Activated CD4-positive, CD25-positive, alpha-beta regulatory T cell treated with anti-CD3 and anti-CD28 coated beads, Interleukin-2, amount 50 U/mL, for 24 hours (primary cell): ENCODE results near the gene FUNDC2.

Experiments
- ATAC-seq, 2 donors: fragments of 150-1000 bp; cut with Tn5 transposase; one replicate each; pipeline ENCODE4 v1.10.0; 2021; ENCODE audit warnings: mild to moderate bottlenecking in 1 of 2, moderate library complexity in 1 of 2

Gene FUNDC2

DNA sequence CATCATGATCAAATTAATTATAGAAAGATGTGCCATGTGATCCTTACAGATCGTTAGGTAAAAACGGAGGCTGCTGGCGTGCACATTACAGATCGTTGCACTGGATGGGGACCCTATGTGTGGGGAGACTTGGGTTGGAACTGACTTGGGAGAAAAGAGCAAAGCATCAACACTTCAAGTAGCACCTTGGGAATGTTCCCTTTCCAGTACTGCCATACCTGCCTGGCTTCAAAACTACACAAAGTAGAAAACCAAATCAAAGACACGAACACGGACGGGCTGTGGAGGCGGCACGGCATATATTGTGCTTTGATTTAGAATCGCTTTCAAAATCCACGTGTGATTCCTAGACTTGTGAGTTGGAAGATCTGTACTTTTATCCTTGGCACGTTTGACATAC lies 43.4 kb downstream of the FUNDC2 start:
- ATAC-seq, result no peak

DNA sequence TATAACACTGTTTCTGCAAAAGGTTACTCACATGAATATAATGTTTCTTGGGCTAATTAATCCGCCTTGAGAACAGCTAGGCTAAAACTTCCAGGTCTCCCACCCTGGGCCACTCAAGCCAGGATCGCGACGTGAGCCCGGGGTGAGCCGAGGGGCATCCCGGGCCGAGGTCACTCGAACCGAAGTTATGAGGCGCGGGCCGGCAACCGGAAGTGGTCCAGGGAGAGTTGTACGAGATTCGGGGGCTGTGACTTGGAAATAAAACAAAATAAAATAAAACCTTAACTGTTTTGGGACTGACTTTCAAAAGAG lies 44.0 kb downstream of the FUNDC2 start:
- no peak for ATAC-seq

- peak; percentile 90 to 93 for ATAC-seq
These were observed 44.5 kb downstream of the FUNDC2 start, which contains the start of the genes BRCC3, CMC4 and MTCP1 for GRCh38 chrX:155070975-155071693. Gene BRCC3, plus strand, starts transcription at chrX:155071508. Its CDS starts 20 bp downstream, at chrX:155071528. Gene CMC4, minus strand, starts transcription at chrX:155071136. Its CDS starts 7,113 bp downstream, at chrX:155064023. Gene MTCP1, minus strand, starts transcription at chrX:155071136. Its CDS starts 5,126 bp downstream, at chrX:155066010.

- no peak for ATAC-seq
These were observed 45.1 kb downstream of the FUNDC2 start for GRCh38 chrX:155071694-155072280.

DNA sequence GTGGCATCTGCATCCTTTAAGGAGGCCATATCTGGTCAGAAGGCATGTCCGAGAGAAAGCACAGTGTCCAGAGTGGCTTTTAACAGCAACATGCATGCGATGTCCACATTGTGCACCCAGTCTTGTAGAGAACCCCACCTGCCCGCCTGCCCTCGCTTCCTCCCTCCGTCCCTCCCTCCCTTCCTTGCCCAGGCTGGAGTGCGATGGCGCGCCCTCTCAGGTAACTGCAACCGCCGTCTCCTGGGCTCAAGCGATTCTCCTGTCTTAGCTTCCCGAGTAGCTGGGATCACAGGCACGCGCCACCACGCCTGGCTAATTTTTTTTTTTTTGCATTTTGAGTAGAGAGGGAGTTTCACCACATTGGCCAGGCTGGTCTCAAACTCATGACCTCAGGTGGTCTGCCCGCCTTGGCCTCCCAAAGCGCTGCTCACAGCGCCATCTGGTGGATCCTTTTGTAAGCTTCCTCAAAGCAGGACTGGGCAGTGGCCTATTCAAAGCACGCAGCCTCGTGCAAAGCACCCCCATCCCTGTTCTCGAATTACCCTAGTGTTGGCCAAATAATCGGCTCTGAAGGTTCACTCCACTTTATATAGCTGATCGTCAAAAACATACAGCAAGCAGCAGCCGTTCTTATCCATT lies 59.7 kb downstream of the FUNDC2 start:
- ATAC-seq, result peak in 1 of 2 donors; percentile 45

GRCh38 chrX:155086961-155087735 lies 60.5 kb downstream of the FUNDC2 start:
- ATAC-seq, result no peak

DNA sequence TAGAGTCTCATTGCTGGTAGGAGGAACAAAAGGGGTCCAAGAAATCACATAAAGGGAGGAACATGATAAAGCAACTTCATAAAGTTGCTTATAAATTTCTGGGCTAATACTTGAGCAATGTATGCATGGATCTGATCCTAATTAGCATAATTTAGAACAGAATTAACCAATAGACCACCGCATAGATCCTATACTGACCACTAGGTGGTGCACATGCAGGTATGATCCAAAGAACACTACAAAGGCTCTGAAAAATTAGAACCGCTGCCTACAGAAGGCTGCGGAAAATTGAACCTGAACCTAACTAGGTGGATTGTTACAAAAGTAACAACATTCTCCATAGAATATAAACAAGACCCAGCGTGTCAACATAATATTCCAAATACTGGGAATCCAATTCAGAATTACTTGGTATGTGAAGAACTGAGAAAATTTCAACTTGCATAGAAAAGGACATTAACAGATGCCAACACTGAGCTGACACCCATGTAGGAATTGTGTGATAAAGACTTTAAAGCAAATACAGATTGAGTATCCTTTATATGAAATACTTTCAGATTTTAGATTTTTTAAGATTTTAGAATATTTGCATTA lies 67.9 kb downstream of the FUNDC2 start:
- ATAC-seq, result peak in 1 of 2 donors; percentile 73

DNA sequence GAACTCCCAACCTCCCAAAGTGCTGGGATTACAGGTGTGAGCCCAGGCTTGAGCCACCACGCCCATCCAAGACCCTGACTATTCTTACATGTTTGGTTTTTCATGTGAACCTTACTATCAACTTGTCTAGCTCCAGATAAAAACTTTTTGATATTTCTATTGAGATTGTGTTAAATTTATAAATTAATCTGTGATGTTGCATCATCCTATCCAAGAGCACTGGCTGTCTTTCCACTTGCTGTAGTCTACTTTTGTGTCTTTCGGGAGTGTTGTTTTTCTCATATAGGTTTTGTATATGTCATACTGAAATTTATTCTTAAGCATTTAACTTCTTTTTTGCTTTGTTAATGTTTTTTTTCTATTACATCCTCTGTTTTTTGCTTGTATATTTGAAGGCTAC lies 79.3 kb downstream of the FUNDC2 start:
- ATAC-seq, result no peak

- ATAC-seq, result peak; percentile 87 to 89
These were observed 81.8 kb downstream of the FUNDC2 start for GRCh38 chrX:155108427-155108826.
